Panc1 (cell line): ENCODE data around the gene DNAJA2.

Experiments
- POLR2AphosphoS5 ChIP-seq: IDR thresholded peaks from 2 replicates; pipeline ENCODE4 v1.6.1; 2012; ENCODE audit warnings: mild to moderate bottlenecking, low read depth, low read length, moderate library complexity
- TCF7L2 ChIP-seq: IDR thresholded peaks from 2 replicates; pipeline ENCODE4 v1.6.1; 2011; ENCODE audit warnings: mild to moderate bottlenecking, low read depth, low read length, inconsistent platforms

GRCh38 chr16:46920402-46921068 lies 52.9 kb downstream of the DNAJA2 start:
- TF ChIP-seq TCF7L2 (no peak), POLR2AphosphoS5 (no peak)
